ENCODE results near the gene OPN4. TPM values are rescaled to one million over a fixed set of nuclear protein-coding genes. Genes with fewer than 3 reads are reported as not detected.

Gene OPN4
- total and polyA plus RNA-seq, 2 of the 8 experiments (the other 6 are each of a cell fraction or from before 2014, with no cell fraction given), result not detected

GRCh38 chr10:86681047-86681446 lies 26.7 kb downstream of the OPN4 start (continued):
- TF ChIP-seq PHF8 (conservative IDR thresholded peaks at IDR 0.05; ENCODE audit: low read depth, low read length), result no peak

Measured in H1 (cell line).